K562 (cell line): ENCODE measurements around the gene SPINK2. TPM values are rescaled to one million over a fixed set of nuclear protein-coding genes. Genes with fewer than 3 reads are reported as not detected.
A peak's percentile ranks its signal among the peaks of the same experiment; 100 is the strongest.

Source experiments
- ATAC-seq: fragments of 200-7000 bp; cut with Tn5 transposase; 3 replicates; pipeline ENCODE4 v1.9.1; 2020; ENCODE audit warnings: moderate library complexity
- BruUV-seq: library from RNA; stranded (reverse); fragments of 400-500 nt; replicated peaks from 2 replicates; lab custom pipeline; 2021; lab: Mats Ljungman, UMichigan
- CTCF ChIA-PET: fragments of 300-600 bp; formaldehyde crosslinking; extraction: SDS; loops from one replicate; lab custom pipeline; 2021; ENCODE audit warnings: low intra/inter-chr PET ratio; lab: Yijun Ruan, JAX
- POLR2A ChIA-PET: fragments of 300-600, 350-650 bp; sonication (Branson Sonifier 250); formaldehyde crosslinking; extraction: SDS; loops from one replicate; lab custom pipeline; 2021; ENCODE audit warnings: antibody characterized with exemption, inconsistent platforms; lab: Yijun Ruan, JAX
- DNase-seq, 4 experiments: peaks; one replicate each; pipeline versions ENCODE4 v3.0.0 to v3.0.0-alpha.2; 2011 to 2018; ENCODE audit warnings: low spot score in 3 of 4, mixed read lengths in 3 of 4; ENCODE audit errors: extremely low read depth in 1 of 4
- FAIRE-seq: peaks from 2 replicates; lab custom pipeline; 2011; peaks lifted over from hg19 to GRCh38; lab: Jason Lieb, UNC
- H2AFZ ChIP-seq: 2 replicates; pipeline ENCODE4 v1.6.0; 2011; ENCODE audit warnings: low read depth, low read length, control low read depth, inconsistent platforms
- H3K27ac ChIP-seq: fragments of 200-600 bp; 3 replicates; pipeline ENCODE4 v1.8.0; 2011; ENCODE audit warnings: low read depth, mild to moderate bottlenecking, control low read depth, inconsistent platforms, low read length, moderate library complexity, mixed read lengths; ENCODE audit errors: extremely low read depth
- H3K27me3 ChIP-seq, 2 experiments: fragments of 300-600 bp in 1 of 2; 2 replicates in 1 of 2; 3 replicates in 1 of 2; pipeline versions ENCODE4 v1.6.0 to v1.8.0; 2011; ENCODE audit warnings: inconsistent platforms in 2 of 2, low read length in 2 of 2, mild to moderate bottlenecking in 1 of 2, mixed read lengths in 1 of 2, moderate library complexity in 1 of 2; ENCODE audit not compliant: control insufficient read depth in 2 of 2, insufficient read depth in 2 of 2
- H3K36me3 ChIP-seq: fragments of 300-600 bp; 3 replicates; pipeline ENCODE4 v1.8.0; 2011; ENCODE audit warnings: mild to moderate bottlenecking, low read length, inconsistent platforms; ENCODE audit not compliant: control insufficient read depth, insufficient read depth
- H3K4me1 ChIP-seq, 2 experiments: fragments of 200-600 bp in 1 of 2; replicated peaks in 1 of 2; 2 replicates in 1 of 2; 3 replicates in 1 of 2; pipeline versions ENCODE4 v1.5.1 to v1.8.0; 2011; ENCODE audit warnings: inconsistent platforms in 2 of 2, low read length in 2 of 2, mild to moderate bottlenecking in 1 of 2, mixed read lengths in 1 of 2, moderate library complexity in 1 of 2; ENCODE audit not compliant: control insufficient read depth in 2 of 2, insufficient read depth in 2 of 2
- H3K4me2 ChIP-seq: 2 replicates; pipeline ENCODE4 v1.6.1; 2011; ENCODE audit warnings: low read length, control low read depth, inconsistent platforms, mixed read lengths; ENCODE audit not compliant: insufficient read depth
- H3K4me3 ChIP-seq: fragments of 200-600 bp; sonication (generic), shearing (Covaris generic); 2 replicates; pipeline ENCODE4 v1.5.1; 2016; ENCODE audit warnings: control low read depth, inconsistent platforms
- H3K79me2 ChIP-seq: fragments of 200-600 bp; 3 replicates; pipeline ENCODE4 v1.8.0; 2011; ENCODE audit warnings: low read length, inconsistent platforms; ENCODE audit not compliant: control insufficient read depth, insufficient read depth
- H3K9ac ChIP-seq, 2 experiments: 2 replicates each; pipeline versions ENCODE4 v1.6.0 to v1.6.1; 2011; ENCODE audit warnings: low read depth in 2 of 2, low read length in 2 of 2, control low read depth in 1 of 2, inconsistent platforms in 1 of 2, mild to moderate bottlenecking in 1 of 2, mixed read lengths in 1 of 2; ENCODE audit not compliant: insufficient read depth in 1 of 2
- H3K9me1 ChIP-seq: one replicate; pipeline ENCODE4 v1.6.0; 2011; ENCODE audit warnings: inconsistent platforms, mild to moderate bottlenecking, low read length, moderate library complexity; ENCODE audit not compliant: control insufficient read depth, insufficient read depth
- H3K9me3 ChIP-seq: replicated peaks from 2 replicates; pipeline ENCODE4 v1.5.1; 2011; ENCODE audit warnings: low read depth, low read length, inconsistent platforms; ENCODE audit not compliant: control insufficient read depth, insufficient read depth
- H4K20me1 ChIP-seq: replicated peaks from 2 replicates; pipeline ENCODE4 v1.6.1; 2011; ENCODE audit warnings: low read length, inconsistent platforms, mixed read lengths; ENCODE audit not compliant: control insufficient read depth, insufficient read depth
- CBFB ChIP-seq: sonication (generic); formaldehyde crosslinking; IDR thresholded peaks from 2 replicates; pipeline ENCODE4 v1.4.0; 2020; ENCODE audit warnings: mild to moderate bottlenecking, missing genetic modification reagents
- CBX5 ChIP-seq: IDR thresholded peaks from 2 replicates; pipeline ENCODE4 v1.6.1; 2014; ENCODE audit warnings: low read depth, borderline replicate concordance
- EGR1 ChIP-seq: fragments of 450-650 bp; conservative IDR thresholded peaks from 2 replicates; pipeline ENCODE4 v1.6.1; 2017; ENCODE audit warnings: mild to moderate bottlenecking
- HDAC3 ChIP-seq: fragments of 450-650 bp; IDR thresholded peaks from 2 replicates; pipeline ENCODE4 v1.6.1; 2018; ENCODE audit warnings: borderline replicate concordance, mild to moderate bottlenecking, moderate library complexity; ENCODE audit not compliant: partially characterized antibody
- HNRNPLL ChIP-seq: fragments of 200-400 bp; formaldehyde crosslinking; IDR thresholded peaks from 2 replicates; pipeline ENCODE4 v1.6.1; 2017; ENCODE audit warnings: low read length, low read depth, mild to moderate bottlenecking; ENCODE audit not compliant: poor library complexity, severe bottlenecking
- KLF13 ChIP-seq: fragments of 450-650 bp; IDR thresholded peaks from 2 replicates; pipeline ENCODE4 v1.6.1; 2016; ENCODE audit warnings: missing genetic modification characterization, low read depth, mild to moderate bottlenecking, missing compliant biosample characterization, moderate library complexity, borderline replicate concordance
- NELFE ChIP-seq: IDR thresholded peaks from 2 replicates; pipeline ENCODE4 v1.6.1; 2011; ENCODE audit warnings: mild to moderate bottlenecking; ENCODE audit not compliant: insufficient read depth, insufficient read length
- RBM39 ChIP-seq: fragments of 200-400 bp; formaldehyde crosslinking; optimal IDR thresholded peaks from 2 replicates; pipeline ENCODE3; 2018; ENCODE audit warnings: low read depth, low read length
- SRSF1 ChIP-seq: fragments of 200-400 bp; formaldehyde crosslinking; IDR thresholded peaks from 2 replicates; pipeline ENCODE4 v1.6.1; 2017; ENCODE audit warnings: mild to moderate bottlenecking, low read depth, low read length, moderate library complexity
- TAL1 ChIP-seq: fragments of 450-650 bp; IDR thresholded peaks from 2 replicates; pipeline ENCODE4 v1.6.1; 2016; ENCODE audit warnings: mild to moderate bottlenecking
- U2AF1 ChIP-seq: fragments of 200-400 bp; formaldehyde crosslinking; optimal IDR thresholded peaks from 2 replicates; pipeline ENCODE3; 2017; ENCODE audit warnings: mild to moderate bottlenecking, low read depth, low read length, moderate library complexity
- ZNF224 ChIP-seq: sonication (generic); formaldehyde crosslinking; IDR thresholded peaks from 2 replicates; pipeline ENCODE4 v1.8.0; 2022; ENCODE audit warnings: mild to moderate bottlenecking, missing genetic modification reagents
- ZNF347 ChIP-seq: fragments of 450-650 bp; formaldehyde crosslinking; IDR thresholded peaks from 2 replicates; pipeline ENCODE4 v1.4.0; 2020; ENCODE audit warnings: low read depth, mild to moderate bottlenecking, moderate library complexity
- ZNF449 ChIP-seq: fragments of 250-450 bp; sonication (Bioruptor Pico); IDR thresholded peaks from 2 replicates; pipeline ENCODE4 v1.8.0; 2022; ENCODE audit warnings: moderate library complexity, mild to moderate bottlenecking, inconsistent platforms
- ZNF668 ChIP-seq: fragments of 250-450 bp; sonication (Bioruptor Pico); IDR thresholded peaks from 2 replicates; pipeline ENCODE4 v1.8.0; 2022; ENCODE audit warnings: mild to moderate bottlenecking, inconsistent platforms
- ZNF77 ChIP-seq: fragments of 250-450 bp; sonication (Bioruptor Pico); IDR thresholded peaks from 2 replicates; pipeline ENCODE4 v1.5.0; 2020
- WGBS: fragments of 100-300 bp; shearing (Covaris generic); methylation state at CpG from one replicate; pipeline ENCODE4 v1.1.6; 2016; ENCODE audit warnings: low coverage, mixed read lengths; ENCODE audit not compliant: insufficient coverage; ENCODE audit errors: missing lambda C conversion rate; 5-methylcytosine and 5-hydroxymethylcytosine counted together
- in situ Hi-C: fragments of 300-500 bp; cut with MboI; formaldehyde crosslinking; loops from 4 replicates; pipeline ENCODE4 v1.15.0; 2018; ENCODE audit warnings: inconsistent platforms, mixed read lengths
- intact Hi-C: fragments of 100-400 bp; cut with micrococcal nuclease; formaldehyde crosslinking; loops from 2 replicates; pipeline ENCODE4 v1.14.2; 2022
- polyA plus RNA-seq, 8 experiments: library from polyadenylated mRNA; depleted of rRNA in 4 of 8; stranded (reverse) in 5 of 8; unstranded in 3 of 8; fragments of >200 nt; fragmentation: Nextera tagmentation in 2 of 8; fragmentation: Illumina TruSeq in 1 of 8; extraction: Ambion mirVana in 2 of 8; extraction: Trizol in 1 of 8; gene quantifications; 2 replicates each; pipeline versions ENCODE4 v1.2.1 to v1.2.3, GENCODE V29; 2011 to 2014; ENCODE audit warnings: inconsistent platforms in 1 of 8, missing spikeins in 1 of 8
- total RNA-seq, 7 experiments: library from RNA; depleted of rRNA in 6 of 7; stranded (reverse); fragments of >200 nt in 6 of 7; fragmentation: Illumina TruSeq in 2 of 7; extraction: Trizol in 2 of 7; gene quantifications; 2 replicates each; pipeline versions ENCODE4 v1.2.1 to v1.2.3, GENCODE V29; 2011 to 2021; ENCODE audit warnings: low replicate concordance in 1 of 7

SPINK2 gene
- total and polyA plus RNA-seq, 9 of the 15 experiments (the other 6 are each of a cell fraction or from before 2014, with no cell fraction given) = not detected

DNA sequence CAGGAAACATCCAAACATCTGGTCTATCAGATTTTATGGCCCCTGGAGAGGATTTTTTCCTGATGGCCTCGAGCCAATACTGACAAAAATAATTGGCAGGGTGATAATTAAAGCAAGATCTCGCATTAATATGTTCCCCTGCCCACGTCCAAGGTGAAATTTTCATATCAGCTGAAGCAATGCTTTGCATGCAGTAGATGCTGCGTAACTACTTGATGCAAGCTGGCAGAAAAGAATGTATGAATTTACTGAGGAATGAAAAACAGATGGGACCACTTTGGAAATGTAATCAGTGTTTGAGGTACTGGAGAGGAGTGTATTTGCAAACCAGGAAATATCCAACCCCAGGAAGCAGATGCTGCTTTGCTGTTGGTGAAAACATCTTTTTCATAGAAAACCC is 49.4 kb upstream of the SPINK2 start:
- WGBS = 0% methylated on average over 4 of the region's 4 CpGs
- no peak overlapping the region for H2AFZ ChIP-seq
- DNase-seq (no peak), FAIRE-seq (no peak)
- H3K4me1 ChIP-seq = no peaks in the 10 kb centered on the region
- no peaks in the 10 kb centered on the region for H3K36me3 ChIP-seq
- in situ Hi-C loops (no loop called here), intact Hi-C loops (no loop called here)
- no peaks in the 10 kb centered on the region for H3K9me1 ChIP-seq
- H3K4me3 ChIP-seq = no peak overlapping the region
- POLR2A ChIA-PET = no interaction called here
- H3K9ac ChIP-seq = no peak overlapping the region
- no TSS peak for BruUV-seq
- H3K27me3 ChIP-seq = peaks cover 9 to 26% of the 10 kb centered on the region in 2 experiments; a peak in 4 of 5 replicates
- no peak for TF ChIP-seq TAL1
- no peak for TF ChIP-seq HDAC3
- no peak for TF ChIP-seq NELFE
- no peak for TF ChIP-seq CBX5
- no peak for TF ChIP-seq EGR1
- TF ChIP-seq, all 486 proteins: peak for 0
- Histone ChIP-seq H3K9me3 (no peaks in the 10 kb centered on the region), H3K4me2 (no peak overlapping the region), H3K27ac (no peak overlapping the region), H4K20me1 (no peaks in the 10 kb centered on the region; the same call in 1 of the 2 replicates), H3K79me2 (no peaks in the 10 kb centered on the region)
- no peak for ATAC-seq
- CTCF ChIA-PET = no interaction called here

GRCh38 chr4:56863441-56864139 is 42.1 kb upstream of the SPINK2 start:
- Histone ChIP-seq H3K9me1 (no peaks in the 10 kb centered on the region), H3K36me3 (no peaks in the 10 kb centered on the region), H3K4me2 (no peak overlapping the region), H3K4me1 (no peaks in the 10 kb centered on the region), H2AFZ (no peak overlapping the region), H3K9ac (no peak overlapping the region), H3K79me2 (no peaks in the 10 kb centered on the region), H3K4me3 (no peak overlapping the region), H4K20me1 (no peaks in the 10 kb centered on the region; the same call in 1 of the 2 replicates), H3K9me3 (no peaks in the 10 kb centered on the region), H3K27ac (no peak overlapping the region), H3K27me3 (peaks cover 14 to 40% of the 10 kb centered on the region in 2 experiments; a peak in 4 of 5 replicates)
- 1% methylated on average over 5 of the region's 7 CpGs for WGBS
- ATAC-seq (peak; percentile 35; the same call in 1 of the 3 replicates), DNase-seq (no peak), FAIRE-seq (no peak)
- ChIA-PET POLR2A (no interaction called here), CTCF (no interaction called here)
- intact Hi-C loops (no loop called here), in situ Hi-C loops (no loop called here)
- no TSS peak for BruUV-seq
- no peak for TF ChIP-seq CBFB (CRISPR knock-in tag)
- no peak for TF ChIP-seq KLF13 (tag)
- TF ChIP-seq RBM39 = no peak
- TF ChIP-seq ZNF449 = no peak
- TF ChIP-seq SRSF1 = no peak
- TF ChIP-seq ZNF347 = no peak
- no peak for TF ChIP-seq U2AF1
- no peak for TF ChIP-seq ZNF224 (CRISPR knock-in tag)
- no peak for TF ChIP-seq ZNF77 (CRISPR knock-in tag)
- TF ChIP-seq ZNF668 (CRISPR knock-in tag) = no peak
- TF ChIP-seq HNRNPLL = no peak
